ENCODE measurements around the gene NET1. TPM values are rescaled to one million over a fixed set of nuclear protein-coding genes. Genes with fewer than 3 reads are reported as not detected.
"Not testable (repeated sequence)": the region's sequence is repeated elsewhere in the genome, so short reads cannot be mapped to it uniquely, and the experiment has no call there.

NET1 gene
- total RNA-seq, 1 donor from 2014 or later, result 205 TPM

DNA sequence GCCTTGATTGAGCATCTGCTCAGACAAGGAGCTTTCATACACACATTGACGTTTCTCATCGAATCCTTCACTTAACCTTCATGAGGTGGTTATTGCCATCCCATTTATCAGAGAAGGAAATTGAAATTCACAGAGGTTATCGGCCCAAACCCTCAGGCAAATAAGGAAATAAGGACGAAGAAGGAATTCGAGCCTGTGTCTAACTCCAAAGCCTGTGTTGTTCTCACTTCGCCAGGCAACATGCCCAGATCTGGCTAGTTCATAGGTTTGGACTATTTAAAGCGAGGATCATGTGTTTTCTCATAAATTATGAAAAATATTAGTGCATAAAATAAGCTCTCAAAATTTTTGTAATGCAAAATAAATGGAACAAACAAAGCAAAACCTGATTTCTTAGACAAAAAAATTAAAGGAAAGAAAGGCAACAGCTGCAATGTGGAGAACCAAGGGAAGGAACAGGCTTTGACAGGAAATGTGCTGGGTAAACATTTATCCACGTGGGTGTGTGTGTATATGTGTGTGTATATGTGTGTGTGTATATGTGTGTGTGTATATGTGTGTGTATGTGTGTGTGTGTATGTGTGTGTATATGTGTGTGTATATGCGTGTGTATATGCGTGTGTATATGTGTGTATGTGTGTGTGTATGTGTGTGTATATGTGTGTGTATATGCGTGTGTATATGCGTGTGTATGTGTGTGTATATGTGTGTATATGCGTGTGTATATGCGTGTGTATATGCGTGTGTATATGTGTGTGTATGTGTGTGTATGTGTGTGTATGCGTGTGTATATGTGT is 42.8 kb upstream of the NET1 start:
- H3K9me3 Mint-ChIP-seq, result peaks cover 19% of the 10 kb centered on the region
- DNase-seq (ENCODE audit: low spot score in 2 of 2, unreplicated experiment in 2 of 2), result no peak

DNA sequence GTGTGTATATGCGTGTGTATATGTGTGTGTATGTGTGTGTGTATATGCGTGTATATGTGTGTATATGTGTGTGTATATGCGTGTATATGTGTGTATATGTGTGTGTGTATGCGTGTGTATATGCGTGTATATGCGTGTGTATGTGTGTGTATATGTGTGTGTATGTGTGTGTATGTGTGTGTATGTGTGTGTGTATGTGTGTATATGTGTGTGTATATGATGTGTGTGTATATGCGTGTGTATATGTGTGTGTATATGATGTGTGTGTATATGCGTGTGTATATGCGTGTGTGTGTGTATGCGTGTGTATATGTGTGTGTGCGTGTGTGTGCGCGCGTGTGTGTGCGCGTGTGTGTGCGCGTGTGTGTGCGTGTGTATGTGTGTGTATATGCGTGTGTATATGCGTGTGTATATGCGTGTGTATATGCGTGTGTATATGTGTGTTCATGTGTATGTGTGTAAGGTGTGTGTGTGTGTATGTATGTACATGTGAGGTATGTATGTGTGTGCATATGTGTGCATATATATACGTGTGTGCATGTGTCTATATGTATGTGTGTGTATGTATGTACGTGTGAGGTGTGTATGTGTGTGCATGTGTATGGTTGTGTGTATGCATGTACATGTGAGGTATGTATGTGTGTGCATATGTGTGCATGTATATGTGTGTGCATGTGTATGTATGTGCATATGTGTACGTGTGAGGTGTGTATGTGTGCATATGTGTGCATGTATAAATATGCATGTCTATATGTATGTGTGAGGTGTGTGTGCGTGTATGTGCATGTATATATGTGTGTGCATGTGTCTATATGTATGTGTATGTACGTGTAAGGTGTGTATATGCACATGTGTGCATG is 41.6 kb upstream of the NET1 start:
- Mint-ChIP-seq H3K27me3 (ENCODE audit: low read depth) (peaks cover 29% of the 10 kb centered on the region), H3K4me1 (no peaks in the 10 kb centered on the region), H3K9me3 (peaks cover 19% of the 10 kb centered on the region), H3K27ac (no peak overlapping the region), H3K4me3 (no peak overlapping the region), H3K36me3 (no peaks in the 10 kb centered on the region)
- DNase-seq (ENCODE audit: low spot score in 2 of 2, unreplicated experiment in 2 of 2), result no peak
- TF ChIP-seq, protein P1, sequence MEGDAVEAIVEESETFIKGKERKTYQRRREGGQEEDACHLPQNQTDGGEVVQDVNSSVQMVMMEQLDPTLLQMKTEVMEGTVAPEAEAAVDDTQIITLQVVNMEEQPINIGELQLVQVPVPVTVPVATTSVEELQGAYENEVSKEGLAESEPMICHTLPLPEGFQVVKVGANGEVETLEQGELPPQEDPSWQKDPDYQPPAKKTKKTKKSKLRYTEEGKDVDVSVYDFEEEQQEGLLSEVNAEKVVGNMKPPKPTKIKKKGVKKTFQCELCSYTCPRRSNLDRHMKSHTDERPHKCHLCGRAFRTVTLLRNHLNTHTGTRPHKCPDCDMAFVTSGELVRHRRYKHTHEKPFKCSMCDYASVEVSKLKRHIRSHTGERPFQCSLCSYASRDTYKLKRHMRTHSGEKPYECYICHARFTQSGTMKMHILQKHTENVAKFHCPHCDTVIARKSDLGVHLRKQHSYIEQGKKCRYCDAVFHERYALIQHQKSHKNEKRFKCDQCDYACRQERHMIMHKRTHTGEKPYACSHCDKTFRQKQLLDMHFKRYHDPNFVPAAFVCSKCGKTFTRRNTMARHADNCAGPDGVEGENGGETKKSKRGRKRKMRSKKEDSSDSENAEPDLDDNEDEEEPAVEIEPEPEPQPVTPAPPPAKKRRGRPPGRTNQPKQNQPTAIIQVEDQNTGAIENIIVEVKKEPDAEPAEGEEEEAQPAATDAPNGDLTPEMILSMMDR (IDR thresholded peaks at IDR 0.05; ENCODE audit: unreplicated experiment), result no peak

More for the DNA sequence above, 42.8 kb upstream of the NET1 start:
- Mint-ChIP-seq H3K4me3 (no peak overlapping the region), H3K27me3 (ENCODE audit: low read depth) (peaks cover 36% of the 10 kb centered on the region), H3K4me1 (no peaks in the 10 kb centered on the region), H3K27ac (no peak overlapping the region), H3K36me3 (no peaks in the 10 kb centered on the region)
- TF ChIP-seq, protein P1 (IDR thresholded peaks at IDR 0.05; ENCODE audit: unreplicated experiment), result no peak

DNA sequence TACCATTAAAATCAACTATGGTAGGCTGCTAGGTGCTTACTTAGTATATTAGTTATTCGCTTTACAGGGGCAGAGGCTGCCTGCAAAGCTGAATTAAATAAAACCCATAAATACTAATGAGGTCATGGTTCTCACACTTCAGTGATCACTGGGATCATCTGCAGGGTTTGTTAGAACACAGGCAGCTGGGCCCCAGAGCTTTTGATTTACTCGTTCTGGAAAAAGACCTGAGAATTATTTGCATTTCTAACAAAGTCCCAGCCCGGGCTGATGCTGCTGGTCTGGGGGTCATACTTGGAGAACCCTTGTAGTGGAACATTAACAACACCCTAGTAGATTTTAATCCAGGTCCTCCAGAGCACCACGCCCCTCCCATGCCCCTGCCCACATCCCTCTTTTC is 39.0 kb upstream of the NET1 start:
- no peak for DNase-seq (ENCODE audit: low spot score in 2 of 2, unreplicated experiment in 2 of 2)
- Mint-ChIP-seq H3K4me1 (no peaks in the 10 kb centered on the region), H3K27ac (no peak overlapping the region), H3K4me3 (no peak overlapping the region), H3K9me3 (peaks cover 19% of the 10 kb centered on the region), H3K36me3 (no peaks in the 10 kb centered on the region), H3K27me3 (ENCODE audit: low read depth) (peaks cover 8% of the 10 kb centered on the region)
- TF ChIP-seq, protein P1 (IDR thresholded peaks at IDR 0.05; ENCODE audit: unreplicated experiment), result no peak

DNA sequence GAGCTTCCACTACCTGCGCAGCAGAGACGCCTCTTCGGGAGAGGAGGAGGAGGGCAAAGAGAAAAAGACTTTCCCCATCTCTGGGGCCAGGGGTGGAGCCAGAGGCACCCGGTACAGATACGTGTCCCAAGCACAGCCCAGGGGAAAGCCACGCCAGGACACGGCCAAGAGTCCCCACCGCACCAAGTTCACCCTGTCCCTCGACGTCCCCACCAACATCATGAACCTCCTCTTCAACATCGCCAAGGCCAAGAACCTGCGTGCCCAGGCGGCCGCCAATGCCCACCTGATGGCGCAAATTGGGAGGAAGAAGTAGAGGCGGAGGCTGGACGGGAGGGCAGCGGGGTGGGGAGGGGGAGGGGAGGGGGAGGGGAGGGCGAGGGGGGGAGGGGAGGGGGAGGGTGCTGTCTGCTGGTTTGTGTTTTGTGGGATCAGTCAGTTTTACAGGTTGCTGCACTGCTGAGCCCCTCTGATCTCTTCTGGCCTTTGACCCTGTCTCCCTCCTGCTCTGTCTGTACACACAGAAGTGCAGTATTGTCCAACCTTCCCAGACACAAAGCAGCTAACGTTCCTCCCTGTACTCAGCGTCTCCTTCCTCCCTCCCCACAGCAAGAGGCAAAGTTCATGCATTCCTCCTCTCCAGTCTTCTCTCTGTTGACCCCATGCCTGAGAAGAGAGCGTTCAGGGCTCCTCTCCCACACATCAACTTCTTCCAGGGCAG is 38.3 kb upstream of the NET1 start:
- TF ChIP-seq, protein P1 (IDR thresholded peaks at IDR 0.05; ENCODE audit: unreplicated experiment), result no peak

DNA sequence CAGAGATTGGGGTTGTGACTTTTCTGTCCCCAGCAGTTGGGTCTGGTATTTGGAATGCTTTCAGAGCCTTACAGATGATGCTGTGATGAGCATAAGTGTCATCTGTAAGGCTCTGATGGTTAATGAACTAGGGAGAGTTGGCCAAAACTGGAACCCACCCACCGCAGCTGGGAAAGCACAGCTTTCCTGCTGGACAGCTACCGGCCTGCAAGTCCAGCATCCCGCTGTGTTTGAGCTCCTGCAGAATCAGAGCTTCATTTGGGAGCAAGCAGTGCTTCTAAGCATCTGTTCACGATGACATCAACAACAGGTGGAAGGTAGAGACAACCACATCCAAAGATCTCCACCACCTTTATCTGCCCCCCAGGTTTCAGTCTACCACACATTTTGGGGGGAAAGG is 35.9 kb upstream of the NET1 start:
- peaks cover 4% of the 10 kb centered on the region for H3K9me3 Mint-ChIP-seq
- no peaks in the 10 kb centered on the region for H3K36me3 Mint-ChIP-seq
- H3K27ac Mint-ChIP-seq, result no peak overlapping the region
- TF ChIP-seq, protein P1 (IDR thresholded peaks at IDR 0.05; ENCODE audit: unreplicated experiment), result no peak
- H3K4me1 Mint-ChIP-seq, result no peaks in the 10 kb centered on the region
- H3K27me3 Mint-ChIP-seq (ENCODE audit: low read depth), result peaks cover 3% of the 10 kb centered on the region
- DNase-seq (ENCODE audit: low spot score in 2 of 2, unreplicated experiment in 2 of 2), result no peak
- no peak overlapping the region for H3K4me3 Mint-ChIP-seq

More for the DNA sequence above, 38.3 kb upstream of the NET1 start:
- Mint-ChIP-seq H3K9me3 (peaks cover 20% of the 10 kb centered on the region), H3K27me3 (ENCODE audit: low read depth) (peaks cover 3% of the 10 kb centered on the region), H3K27ac (no peak overlapping the region), H3K4me3 (no peak overlapping the region), H3K36me3 (no peaks in the 10 kb centered on the region), H3K4me1 (no peaks in the 10 kb centered on the region)
- no peak for DNase-seq (ENCODE audit: low spot score in 2 of 2, unreplicated experiment in 2 of 2)

DNA sequence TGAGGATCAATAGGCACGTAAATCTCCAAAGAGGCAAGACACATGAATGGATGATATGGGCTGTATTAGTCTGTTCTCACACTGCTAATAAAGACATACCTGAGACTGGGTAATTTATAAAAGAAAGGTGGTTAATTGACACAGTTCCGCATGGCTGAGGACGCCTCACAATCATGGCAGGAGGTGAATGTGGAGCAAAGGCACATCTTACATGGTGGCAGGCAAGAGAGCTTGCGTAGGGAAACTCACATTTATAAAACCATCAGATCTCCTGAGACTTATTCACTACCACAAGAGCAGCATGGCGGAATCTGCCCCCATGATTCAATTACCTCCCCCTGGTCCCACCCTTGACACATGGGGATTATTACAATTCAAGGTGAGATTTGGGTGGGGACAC is 33.2 kb upstream of the NET1 start:
- H3K36me3 Mint-ChIP-seq; H3K27me3 Mint-ChIP-seq (ENCODE audit: low read depth); H3K4me1 Mint-ChIP-seq: not testable (repeated sequence)

DNA sequence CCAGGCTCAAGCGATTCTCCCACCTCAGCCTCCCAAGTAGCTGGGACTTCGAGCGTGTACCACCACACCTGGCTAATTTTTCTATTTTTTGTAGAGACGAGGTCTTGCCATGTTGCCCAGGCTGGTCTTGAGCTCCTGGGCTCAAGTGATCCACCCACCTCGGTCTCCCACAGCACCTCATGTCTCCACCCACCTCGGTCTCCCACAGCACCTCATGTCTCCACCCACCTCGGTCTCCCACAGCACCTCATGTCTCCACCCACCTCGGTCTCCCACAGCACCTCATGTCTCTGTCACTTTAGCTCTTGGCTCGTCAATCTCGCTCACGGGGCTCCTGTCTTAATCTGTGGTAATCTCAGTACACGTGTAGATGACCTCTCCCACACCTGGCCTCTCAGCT is 32.0 kb upstream of the NET1 start:
- not testable (repeated sequence) for H3K36me3 Mint-ChIP-seq; DNase-seq (ENCODE audit: low spot score in 2 of 2, unreplicated experiment in 2 of 2); H3K27me3 Mint-ChIP-seq (ENCODE audit: low read depth)

More for the DNA sequence above, 33.2 kb upstream of the NET1 start:
- not testable (repeated sequence) for H3K9me3 Mint-ChIP-seq; H3K4me3 Mint-ChIP-seq; H3K27ac Mint-ChIP-seq; DNase-seq (ENCODE audit: low spot score in 2 of 2, unreplicated experiment in 2 of 2)

More for the DNA sequence above, 32.0 kb upstream of the NET1 start:
- not testable (repeated sequence) for H3K27ac Mint-ChIP-seq, H3K9me3 Mint-ChIP-seq, H3K4me1 Mint-ChIP-seq, H3K4me3 Mint-ChIP-seq

Measured in mesothelial cell of epicardium (in vitro differentiated cells).